Coronary artery (tissue), 2 donors: ENCODE results near the gene TATDN2.

Experiments used
- DNase-seq: peaks from one replicate; pipeline ENCODE4 v3.0.0-alpha.2; 2017; ENCODE audit warnings: low spot score
- H3K27ac ChIP-seq, 2 donors: fragments of 200-600 bp; sonication (generic); one replicate each; pipeline ENCODE4 v1.5.1; 2016 to 2019
- H3K4me3 ChIP-seq: fragments of 200-600 bp; sonication (generic); 2 replicates; pipeline ENCODE4 v1.5.1; 2016; ENCODE audit warnings: mild to moderate bottlenecking, moderate library complexity
- CTCF ChIP-seq: fragments of 200-600 bp; sonication (generic); IDR thresholded peaks from one replicate; pipeline ENCODE4 v1.5.1; 2019; ENCODE audit warnings: antibody characterized with exemption

TATDN2 gene

DNA sequence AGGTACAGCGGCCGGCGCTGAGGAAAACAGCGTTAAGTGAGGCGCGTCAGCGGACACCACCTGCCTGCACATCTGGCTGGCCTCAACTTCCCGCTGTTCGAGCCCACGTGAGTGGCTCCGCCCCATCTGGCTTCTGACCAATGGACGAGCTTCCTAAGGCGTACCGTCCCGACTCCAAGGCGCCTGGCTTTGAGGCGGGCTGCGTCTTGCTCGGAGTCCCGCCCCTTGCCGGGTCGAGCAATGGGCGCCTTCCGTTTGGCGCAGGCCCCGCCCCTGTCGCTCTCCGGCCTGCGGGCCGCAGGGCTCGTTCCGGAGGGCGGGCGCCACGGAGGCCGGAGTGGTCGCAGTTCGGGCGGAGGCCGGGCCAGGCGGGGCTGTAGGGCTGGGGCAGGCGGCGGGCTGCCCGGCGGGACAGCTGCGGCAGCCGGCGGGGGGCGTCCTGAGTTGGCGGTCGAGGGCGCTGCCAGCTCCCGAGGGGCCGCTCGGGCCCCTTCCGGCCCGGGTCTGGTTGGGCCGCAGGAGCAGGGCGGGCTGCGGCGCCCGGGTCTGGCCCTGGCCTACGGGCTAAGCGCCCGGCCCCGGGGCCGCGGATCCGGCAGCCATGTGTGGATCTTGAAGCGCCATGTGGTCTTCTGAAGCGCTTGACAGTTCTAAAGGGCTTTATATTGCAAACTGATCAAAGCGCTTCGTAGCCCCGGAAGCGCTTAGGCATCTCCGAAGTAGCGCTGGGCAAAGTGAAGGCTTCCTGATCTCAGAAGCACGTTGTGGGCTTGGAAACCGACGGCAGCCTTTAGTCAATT, at the start of gene TATDN2:
Gene TATDN2, plus strand, starts transcription at position 276 of the 800 bp plus-strand sequence. CDS start 742 bp downstream, outside the sequence.
- Histone ChIP-seq H3K27ac (peak within 1 kb of the TSS; percentile 83 to 93), H3K4me3 (peak within 1 kb of the TSS; percentile 89)
- DNase-seq = peak; percentile 97
- TF ChIP-seq CTCF = no peak

- TF ChIP-seq CTCF = no peak
- no peak overlapping the region for H3K4me3 ChIP-seq
- DNase-seq = no peak
- peak overlapping the region in 1 of 2 donors; percentile 46 for H3K27ac ChIP-seq
Measured at GRCh38 chr3:10198761-10199649, 49.3 kb upstream of the TATDN2 start.

- no peak overlapping the region for H3K4me3 ChIP-seq
- H3K27ac ChIP-seq = peak overlapping the region; percentile 75 to 84
- DNase-seq = no peak
- TF ChIP-seq CTCF = no peak
Measured at GRCh38 chr3:10204921-10205320, 43.3 kb upstream of the TATDN2 start.

GRCh38 chr3:10205451-10206165, 42.7 kb upstream of the TATDN2 start:
- peak overlapping the region; percentile 75 to 84 for H3K27ac ChIP-seq
- H3K4me3 ChIP-seq = no peak overlapping the region
- TF ChIP-seq CTCF = no peak
- peak; percentile 85 for DNase-seq

DNA sequence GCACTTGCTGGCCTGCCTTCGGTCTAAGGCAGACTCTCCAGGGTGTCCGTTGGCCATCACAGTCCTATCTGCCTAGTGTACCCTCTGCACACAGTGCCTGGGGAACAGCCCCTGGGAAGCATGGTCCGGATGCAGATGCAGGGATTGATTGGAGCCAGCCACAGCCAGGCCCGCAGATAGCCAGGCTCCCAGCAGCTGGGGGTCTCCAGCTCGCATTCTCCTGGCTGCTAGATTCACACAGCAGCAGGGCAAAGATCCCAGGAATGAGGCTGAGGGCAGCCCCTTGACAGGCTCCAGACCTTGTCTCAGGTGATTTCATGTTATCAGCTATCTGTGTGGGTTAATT, 42.1 kb upstream of the TATDN2 start:
- TF ChIP-seq CTCF = no peak
- Histone ChIP-seq H3K4me3 (no peak overlapping the region), H3K27ac (peak overlapping the region; percentile 75 to 84)
- DNase-seq = no peak

GRCh38 chr3:10213156-10213792, 35.0 kb upstream of the TATDN2 start:
- Histone ChIP-seq H3K4me3 (no peak overlapping the region), H3K27ac (no peak overlapping the region)
- no peak for DNase-seq
- no peak for TF ChIP-seq CTCF
